Posterior vena cava (tissue), 2 donors: ENCODE measurements around the gene SLBP. TPM values are rescaled to one million over a fixed set of nuclear protein-coding genes. Genes with fewer than 3 reads are reported as not detected.
A peak's percentile ranks its signal among the peaks of the same experiment; 100 is the strongest.
"Not testable (repeated sequence)": the region's sequence is repeated elsewhere in the genome, so short reads cannot be mapped to it uniquely, and the experiment has no call there.

ENCODE experiments used
- DNase-seq: peaks from one replicate; pipeline ENCODE4 v3.0.0-alpha.2; 2020; ENCODE audit warnings: low spot score
- intact Hi-C, 2 donors: fragments of 100-400 bp; cut with DNase I; formaldehyde crosslinking; loops; one replicate each; pipeline versions ENCODE4 v1.14.1 to v1.14.2; 2022 to 2023
- total RNA-seq, 2 donors: library from RNA; stranded (reverse); fragmentation: NEBNext Ultra II Directional; extraction: Animal tissue kit (Norgen Biotek cat#: 25700); gene quantifications; one replicate each; pipeline ENCODE4 v1.2.1, GENCODE V29; 2021
- donor health status: DM: yes; HTN: yes; CAD: no.
- donor health status: DM: yes; HTN: yes; CAD: no.

SLBP gene
- total RNA-seq, 2 donors from 2014 or later = 25.6 to 27.9 TPM

- intact Hi-C loops = no loop called here
Observed at GRCh38 chr4:1716065-1716945, 4.2 kb upstream of the SLBP start.

GRCh38 chr4:1715002-1715758 lies 3.1 kb upstream of the SLBP start:
- intact Hi-C loops = no loop called here
- no peak for DNase-seq

More at GRCh38 chr4:1716065-1716945, 4.2 kb upstream of the SLBP start:
- DNase-seq = no peak

- intact Hi-C loops = no loop called here
- no peak for DNase-seq
Observed at GRCh38 chr4:1714303-1715001, 2.3 kb upstream of the SLBP start.

- no peak for DNase-seq
- intact Hi-C loops = no loop called here
Observed at GRCh38 chr4:1713003-1713851, 1.1 kb upstream of the SLBP start.

GRCh38 chr4:1711571-1712215 lies 426 bp downstream of the SLBP start:
- DNase-seq = no peak
- intact Hi-C loops = no loop called here

DNA sequence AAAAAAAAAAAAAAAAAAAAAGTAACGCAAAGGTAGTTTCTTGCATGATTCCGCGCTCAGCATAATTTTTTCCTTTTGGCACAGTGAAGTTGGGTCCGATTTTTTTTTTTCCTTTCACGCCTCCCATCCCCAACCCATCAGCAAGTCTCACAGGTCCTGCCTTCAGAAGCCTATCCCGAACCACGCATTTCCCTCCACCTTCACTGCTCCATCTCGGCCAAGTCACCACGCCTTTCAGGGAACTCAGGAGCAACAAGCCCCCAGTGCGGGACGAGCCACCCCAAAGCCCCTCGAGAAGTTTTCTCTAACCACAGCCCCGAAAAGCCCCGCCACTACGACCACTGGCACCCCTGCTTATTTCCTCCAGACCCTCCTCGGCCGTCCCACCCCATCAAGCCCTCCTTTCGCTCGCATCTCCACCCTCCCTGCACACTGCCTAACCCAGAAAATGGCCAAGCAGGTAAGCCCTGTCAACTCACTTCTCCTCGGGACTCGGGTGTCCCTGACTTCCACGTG lies 1.0 kb downstream of the SLBP start:
- no peak for DNase-seq
- intact Hi-C loops = no loop called here

DNA sequence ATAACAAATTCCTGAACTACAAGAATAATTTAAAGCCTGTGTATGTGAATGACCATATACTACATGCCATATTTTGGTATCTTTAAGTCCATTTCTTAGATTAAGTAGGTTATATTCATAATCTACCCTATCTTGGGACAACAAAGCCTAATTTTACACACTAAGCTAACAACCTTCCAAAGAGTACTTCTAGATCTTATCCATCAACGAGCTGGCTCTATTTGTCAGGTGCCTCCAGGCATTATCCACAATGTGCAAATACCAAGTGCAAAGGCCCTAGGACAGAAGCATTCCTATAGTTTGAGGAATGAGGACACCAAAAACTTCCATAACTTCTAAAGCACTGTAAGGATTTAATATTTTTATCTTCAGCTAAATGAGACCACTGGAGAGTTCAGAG lies 3.5 kb downstream of the SLBP start:
- no peak for DNase-seq
- intact Hi-C loops = no loop called here

GRCh38 chr4:1706358-1706757 lies 5.8 kb downstream of the SLBP start:
- DNase-seq = no peak
- intact Hi-C loops = no loop called here

DNA sequence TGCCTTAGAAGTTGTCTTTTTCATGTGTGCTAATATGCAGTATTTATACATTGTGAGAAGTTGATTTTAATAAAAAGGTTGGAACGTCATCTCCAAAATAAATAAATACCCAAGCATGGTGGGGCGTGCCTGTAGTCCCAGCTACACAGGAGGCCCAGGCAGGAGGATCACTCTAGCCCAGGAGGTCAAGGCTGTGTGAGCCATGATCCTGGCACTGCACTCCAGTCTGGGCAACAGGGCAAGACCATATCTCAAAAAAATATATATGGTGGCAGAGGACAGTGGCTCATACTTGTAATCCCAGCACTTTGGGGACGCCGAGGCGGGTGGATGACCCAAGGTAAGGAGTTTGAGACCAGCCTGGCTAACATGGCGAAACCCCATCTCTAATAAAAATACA lies 6.4 kb downstream of the SLBP start:
- DNase-seq = no peak
- intact Hi-C loops = no loop called here

- no peak for DNase-seq
- intact Hi-C loops = no loop called here
Observed at GRCh38 chr4:1703867-1704266, 8.3 kb downstream of the SLBP start.

DNA sequence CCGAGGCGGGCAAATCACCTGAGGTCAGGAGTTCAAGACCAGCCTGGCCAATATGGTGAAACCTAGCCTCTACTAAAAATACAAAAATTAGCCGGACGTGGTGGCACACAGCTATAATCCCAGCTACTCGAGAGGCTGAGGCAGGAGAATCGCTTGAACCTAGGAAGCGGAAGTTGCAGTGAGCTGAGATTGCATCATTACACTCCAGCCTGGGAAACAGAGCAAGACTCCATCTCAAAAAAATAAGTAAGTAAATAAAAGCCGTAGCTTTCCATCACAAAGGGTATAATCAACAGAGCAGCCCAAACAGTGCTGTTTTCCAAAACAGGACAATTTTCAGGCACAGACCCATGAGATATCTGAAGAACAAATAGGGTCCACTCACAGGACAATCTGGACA lies 10.4 kb downstream of the SLBP start:
- intact Hi-C loops, DNase-seq: not testable (repeated sequence)

GRCh38 chr4:1695913-1696312 lies 16.2 kb downstream of the SLBP start:
- intact Hi-C loops = no loop called here
- DNase-seq = no peak

DNA sequence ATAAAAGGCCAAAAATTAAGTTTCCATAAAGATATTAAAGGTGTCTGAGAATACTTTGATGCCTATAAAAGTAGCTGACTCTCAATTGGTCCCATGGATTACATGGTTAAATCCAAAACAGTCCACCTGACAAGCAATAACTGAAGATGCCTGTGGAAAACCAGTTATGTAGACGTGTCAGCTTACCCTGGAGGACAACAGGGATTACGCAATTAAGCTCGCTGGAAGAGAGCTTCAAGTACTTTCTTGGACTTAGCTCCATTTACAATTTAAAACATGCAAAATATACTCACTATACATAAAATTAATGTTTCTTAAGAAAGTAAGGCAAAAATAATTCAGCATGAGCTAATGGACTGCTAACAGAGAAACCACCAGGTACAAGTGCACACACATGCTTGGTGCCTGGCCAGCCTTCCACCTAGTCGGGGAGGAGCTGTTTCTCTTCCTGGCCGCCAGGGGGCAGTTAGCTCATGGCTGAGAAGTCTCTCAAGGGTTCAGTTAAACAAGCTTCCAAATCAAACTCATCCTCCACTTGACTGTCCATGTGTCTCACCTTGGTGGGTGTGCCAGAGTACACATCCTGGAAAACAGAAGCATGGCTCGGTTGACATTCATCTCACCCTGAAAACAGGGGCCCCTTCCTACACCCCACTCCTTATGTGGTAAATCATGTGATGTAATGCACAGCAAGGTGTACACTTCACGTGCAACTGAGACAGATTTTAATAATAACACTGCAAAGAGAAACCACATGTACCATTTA lies 18.8 kb downstream of the SLBP start:
- peak; percentile 92 for DNase-seq
- intact Hi-C loops = loop anchor here (5.0 kb wide), 1 partner anchor 34 kb away; no protein-coding TSS in a partner anchor

DNA sequence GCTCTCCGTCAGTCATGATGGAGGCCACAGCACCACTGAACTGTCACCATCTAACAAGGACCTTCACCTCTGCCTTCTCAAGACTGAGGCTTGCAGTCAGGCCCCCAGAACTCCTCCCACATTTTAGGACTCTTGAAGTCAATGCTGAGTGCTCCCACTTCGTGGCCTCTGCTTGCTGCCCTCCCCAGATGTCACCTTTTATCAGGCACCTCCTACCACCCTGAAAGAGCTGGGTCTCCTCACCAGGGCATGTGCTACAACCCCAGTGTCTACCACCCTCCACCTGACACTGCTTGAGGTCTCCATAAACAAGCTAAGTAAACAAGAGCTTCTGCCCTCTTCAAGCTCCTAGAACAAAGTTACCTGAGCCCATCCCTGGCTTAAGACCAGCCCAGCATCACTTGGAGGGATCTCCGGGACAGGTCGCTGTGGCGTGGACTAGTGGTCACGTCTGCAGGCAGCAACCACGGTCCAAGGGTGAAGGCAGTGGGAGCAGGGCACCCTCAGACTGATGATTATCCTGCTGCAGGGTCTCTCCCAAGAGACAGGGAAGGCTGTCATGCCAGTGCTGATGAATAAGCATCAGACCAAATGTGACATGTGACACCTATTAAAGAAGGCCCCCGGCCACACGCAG lies 20.3 kb downstream of the SLBP start:
- intact Hi-C loops = loop anchor here (5.0 kb wide), 1 partner anchor 35 kb away; no protein-coding TSS in a partner anchor
- DNase-seq = no peak

GRCh38 chr4:1690698-1691097 lies 21.4 kb downstream of the SLBP start:
- no peak for DNase-seq
- intact Hi-C loops = loop anchor here (5.0 kb wide), 1 partner anchor 37 kb away; no protein-coding TSS in a partner anchor

DNA sequence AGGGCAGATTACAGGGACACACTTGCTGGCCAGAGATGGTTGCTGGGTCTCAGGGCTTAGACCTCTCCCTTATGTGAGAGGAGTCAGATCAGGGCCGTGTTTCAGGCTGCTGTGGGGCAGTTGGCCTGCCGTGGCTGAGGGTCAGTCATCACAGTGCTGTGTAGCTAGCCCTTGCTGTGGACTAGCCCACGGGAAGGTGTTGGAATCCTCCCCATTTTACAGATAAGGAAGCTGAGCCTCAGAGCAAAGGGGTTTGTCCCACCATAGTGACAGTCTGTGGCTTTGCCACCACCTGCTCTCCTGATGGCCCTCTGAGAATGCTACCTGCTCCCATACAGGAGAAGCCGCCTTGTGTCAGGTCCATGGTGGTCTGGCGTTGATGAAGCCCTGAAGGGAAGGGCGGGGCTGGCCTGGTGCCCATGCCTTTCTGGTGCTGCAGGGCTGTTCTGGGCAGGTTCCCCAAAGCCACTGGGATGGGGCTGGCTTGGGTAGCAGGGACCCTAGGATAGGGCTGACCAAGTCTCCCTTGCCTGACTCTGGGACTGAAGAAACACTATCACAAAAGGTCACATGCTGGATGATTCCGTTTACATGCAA lies 25.6 kb downstream of the SLBP start:
- intact Hi-C loops = no loop called here
- peak; percentile 69 for DNase-seq
